GM18907 (cell line): ENCODE results near the gene KANSL2.
"Not testable (repeated sequence)": the region's sequence is repeated elsewhere in the genome, so short reads cannot be mapped to it uniquely, and the experiment has no call there.

Experiments
- ATAC-seq: cut with Tn5 transposase; IDR thresholded peaks from one replicate; pipeline ENCODE4 v1.9.1; 2021; ENCODE audit warnings: mild to moderate bottlenecking, moderate library complexity; ENCODE audit not compliant: unreplicated experiment

The KANSL2 gene

DNA sequence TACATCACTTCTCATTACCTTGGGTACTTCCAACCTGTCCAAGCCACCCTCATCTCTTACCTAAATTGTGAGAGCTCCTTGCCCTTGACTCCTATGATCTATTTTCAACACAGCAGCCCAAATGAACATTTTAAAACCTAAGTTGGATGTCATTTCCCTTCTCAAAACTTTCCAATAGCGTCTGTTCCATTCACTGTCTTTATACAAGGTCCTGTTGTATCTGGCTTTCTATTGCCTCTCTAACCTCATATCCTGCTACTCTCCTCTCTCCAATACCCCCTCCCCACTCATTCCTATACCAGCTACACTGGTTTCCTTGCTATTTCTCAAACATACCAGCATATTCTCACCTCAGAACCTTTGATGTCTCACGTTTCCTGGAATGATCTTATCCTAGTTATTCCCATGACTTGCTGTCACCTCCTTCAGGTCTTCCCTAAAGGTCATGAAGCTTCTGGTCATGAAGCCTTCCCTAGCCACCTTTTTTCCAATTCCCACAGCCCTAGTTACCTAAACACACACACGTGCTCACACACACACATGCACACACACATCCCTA is 4.1 kb upstream of the KANSL2 start:
- ATAC-seq: no peak

DNA sequence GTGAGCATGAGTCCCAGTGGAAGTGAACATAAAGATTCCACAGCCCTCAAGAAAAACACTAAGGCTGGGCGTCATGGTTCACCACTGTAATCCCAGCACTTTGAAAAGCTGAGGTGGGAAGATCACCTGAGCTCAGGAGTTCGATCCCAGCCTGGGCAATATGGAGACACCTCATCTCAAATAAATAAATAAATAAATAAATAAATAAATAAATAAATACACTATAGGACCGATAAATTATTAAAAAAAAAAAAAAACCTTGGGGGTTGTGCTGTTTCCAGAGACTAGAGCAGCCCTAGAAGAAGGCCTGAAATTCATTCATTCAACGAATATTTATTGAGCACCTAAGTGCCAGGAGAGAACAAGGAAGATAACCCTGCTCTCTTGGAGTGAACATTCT is 1.5 kb upstream of the KANSL2 start:
- no peak for ATAC-seq

DNA sequence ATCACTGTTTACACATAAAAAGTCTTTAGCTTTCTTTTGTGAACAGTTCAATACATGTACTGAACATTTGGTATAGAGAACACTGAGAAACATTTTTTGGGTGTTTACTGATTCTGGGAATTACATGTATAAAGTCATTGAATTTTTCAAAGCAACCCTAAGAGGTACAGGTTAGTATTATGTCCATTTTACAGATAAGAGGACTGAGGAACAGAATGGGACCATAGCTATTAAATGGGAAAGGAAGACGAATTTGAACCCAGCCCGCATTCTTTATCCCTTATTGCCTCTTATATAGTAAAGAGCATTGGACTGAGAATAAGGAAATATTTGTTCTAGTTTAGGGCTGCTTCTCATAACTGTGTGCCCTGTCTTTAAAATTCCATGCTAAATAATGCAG is 889 bp upstream of the KANSL2 start:
- no peak for ATAC-seq

DNA sequence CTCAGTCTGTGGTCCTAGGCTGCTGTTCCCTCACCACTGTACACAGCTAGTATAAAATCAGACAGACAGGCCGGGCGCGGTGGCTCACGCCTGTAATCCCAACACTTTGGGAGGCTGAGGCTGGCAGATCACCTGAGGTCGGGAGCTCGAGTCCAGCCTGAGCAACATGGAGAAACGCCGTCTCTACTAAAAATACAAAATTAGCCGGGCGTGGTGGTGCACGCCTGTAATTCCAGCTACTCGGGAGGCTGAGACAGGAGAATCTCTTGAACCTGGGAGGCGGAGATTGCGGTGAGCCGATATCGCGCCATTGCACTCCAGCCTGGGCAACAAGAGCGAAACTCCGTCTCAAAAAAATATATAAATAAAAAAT is 481 bp upstream of the KANSL2 start:
- ATAC-seq: not testable (repeated sequence)

DNA sequence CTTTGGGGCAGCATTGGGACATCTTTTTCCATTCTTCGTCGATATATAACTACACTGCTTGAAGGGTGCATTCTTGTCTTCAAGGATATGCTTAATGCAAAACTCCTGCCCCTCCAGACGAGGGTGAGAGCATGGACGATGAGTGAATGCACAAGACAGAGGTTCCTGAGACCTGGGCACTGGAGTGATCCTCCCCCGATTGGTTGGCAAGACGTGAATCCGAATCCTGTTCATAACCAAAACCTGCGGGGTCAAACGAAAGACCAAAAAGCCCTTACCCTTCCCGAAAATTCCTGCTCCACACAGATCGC is 684 bp downstream of the KANSL2 start:
- ATAC-seq: no peak

DNA sequence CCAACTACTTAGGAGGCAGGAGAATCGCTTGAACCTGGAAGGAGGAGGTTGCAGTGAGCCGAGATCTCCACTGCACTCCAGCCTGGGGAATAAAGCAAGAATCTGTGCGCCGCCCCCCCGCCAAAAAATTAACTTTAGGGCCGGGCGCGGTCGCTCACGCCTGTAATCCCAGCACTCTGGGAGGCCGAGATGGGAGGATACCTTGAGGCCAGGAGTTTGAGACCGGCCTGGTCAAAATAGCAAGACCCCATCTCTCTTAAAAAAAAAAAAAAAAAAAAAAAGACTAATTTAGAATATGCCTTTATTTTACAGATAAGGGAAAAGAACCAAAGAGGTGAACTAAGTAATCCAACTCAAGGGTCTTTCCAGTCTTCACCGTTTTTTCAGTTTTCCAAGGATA is 1.2 kb downstream of the KANSL2 start:
- no peak for ATAC-seq

DNA sequence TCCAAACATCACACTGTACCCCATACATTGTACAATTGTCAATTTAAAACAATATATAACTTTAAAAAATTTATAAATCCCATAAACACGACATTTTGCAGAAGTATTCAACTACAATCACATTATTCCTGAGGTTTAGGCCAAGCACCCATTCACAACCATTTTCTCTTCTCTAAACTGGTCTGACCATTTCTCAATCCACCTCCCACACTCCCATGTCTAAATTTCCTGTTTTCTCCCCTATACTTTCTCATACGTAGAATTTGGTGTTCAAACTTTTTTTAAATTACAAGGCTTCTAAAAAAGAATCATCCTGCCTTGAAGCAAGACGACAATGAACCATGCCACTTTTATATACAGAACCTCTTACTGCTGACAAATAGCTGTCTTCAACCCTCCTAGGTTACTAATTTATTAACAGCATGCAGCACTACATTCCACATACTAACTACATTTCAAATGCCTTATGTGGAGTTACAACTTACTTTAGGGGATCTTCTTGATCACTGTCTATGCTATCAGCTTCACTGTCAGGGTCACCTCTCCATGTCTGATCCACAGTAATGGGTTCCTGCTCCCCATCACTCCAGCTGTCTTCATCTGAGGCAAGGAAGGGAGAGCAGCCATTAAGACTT is 3.4 kb downstream of the KANSL2 start:
- no peak for ATAC-seq

DNA sequence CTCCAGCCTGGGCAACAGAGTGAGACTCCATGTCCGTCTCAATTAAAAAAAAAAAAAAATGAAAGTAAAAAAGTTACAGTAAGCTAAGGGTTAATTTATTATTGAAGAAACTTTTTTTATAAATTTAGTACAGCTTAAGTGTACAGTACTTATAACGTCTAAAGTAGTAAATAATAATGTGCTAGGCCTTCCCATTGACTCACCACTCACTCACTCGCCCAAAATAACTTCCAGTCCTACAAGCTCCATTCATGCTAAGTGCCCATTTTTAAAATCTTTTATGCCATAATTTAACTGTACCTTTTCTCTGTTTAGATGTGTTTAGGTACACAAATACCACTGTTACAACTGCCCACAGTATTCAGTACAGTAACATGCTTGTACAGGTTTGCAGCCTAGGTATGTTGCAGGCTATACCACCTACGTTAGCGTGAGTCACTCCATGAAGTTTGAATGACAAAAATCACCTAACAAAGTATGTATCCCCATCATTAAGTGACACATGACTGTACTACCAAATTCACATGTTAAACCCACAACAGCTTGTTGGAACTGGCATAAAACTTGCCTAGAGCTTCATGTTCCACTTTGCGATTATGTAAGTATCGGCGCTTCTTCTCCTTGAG is 10.7 kb downstream of the KANSL2 start:
- ATAC-seq: no peak

DNA sequence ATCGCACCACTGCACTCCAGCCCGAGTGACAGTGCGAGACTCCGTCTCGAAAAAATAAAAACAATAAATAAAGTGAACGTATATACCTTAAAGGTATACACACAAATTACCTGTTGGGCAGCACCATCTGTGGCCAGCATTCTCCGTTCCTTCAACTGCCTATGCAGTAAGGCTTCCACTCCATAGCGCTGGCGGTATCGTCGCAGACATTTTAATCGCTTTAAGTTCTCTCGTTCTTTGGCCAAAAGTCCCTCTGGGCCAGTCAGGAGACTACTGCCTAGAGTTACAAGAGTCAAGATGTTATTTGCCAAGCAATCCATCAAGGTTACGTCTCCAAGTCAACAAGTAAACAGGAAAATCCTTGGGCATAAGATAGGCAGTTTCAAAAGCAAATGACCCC is 13.0 kb downstream of the KANSL2 start:
- ATAC-seq: no peak

DNA sequence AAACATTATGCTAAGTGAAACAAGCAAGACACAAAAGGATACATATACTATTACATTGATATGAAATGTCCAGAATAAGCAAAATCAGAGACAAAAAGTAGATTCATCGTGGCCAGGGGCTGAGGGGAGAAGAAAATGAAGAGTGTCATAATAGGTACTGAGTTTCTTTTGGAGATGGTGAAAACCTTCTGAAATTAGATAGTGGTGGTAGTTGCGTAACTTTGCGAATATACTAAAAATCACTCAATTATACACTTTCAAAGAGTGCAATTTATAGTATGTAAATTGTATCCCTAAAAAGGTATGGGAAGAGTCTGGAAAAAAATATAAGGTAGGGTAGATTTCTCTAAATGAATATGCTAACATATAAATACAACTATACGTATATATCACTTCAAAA is 22.2 kb downstream of the KANSL2 start:
- ATAC-seq: no peak

DNA sequence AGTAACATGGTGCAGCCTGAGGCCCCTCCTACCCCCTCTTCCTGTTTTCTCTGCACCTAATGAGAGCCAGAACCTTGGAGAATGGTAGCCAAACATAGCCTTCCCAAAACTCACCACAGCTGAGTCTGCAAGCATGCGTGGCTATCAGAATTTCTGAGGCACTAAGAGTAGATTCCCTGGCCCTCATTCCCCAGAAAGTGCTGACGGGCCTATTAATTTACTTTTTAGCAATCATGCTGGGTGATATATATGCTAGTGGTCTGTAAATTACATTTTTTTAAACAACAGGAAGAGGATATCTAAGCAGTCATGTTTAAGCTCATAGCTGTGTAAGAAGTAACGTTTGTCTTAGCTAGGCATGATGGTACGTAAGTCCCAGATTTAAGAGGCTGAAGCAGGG is 30.4 kb downstream of the KANSL2 start:
- ATAC-seq: no peak

DNA sequence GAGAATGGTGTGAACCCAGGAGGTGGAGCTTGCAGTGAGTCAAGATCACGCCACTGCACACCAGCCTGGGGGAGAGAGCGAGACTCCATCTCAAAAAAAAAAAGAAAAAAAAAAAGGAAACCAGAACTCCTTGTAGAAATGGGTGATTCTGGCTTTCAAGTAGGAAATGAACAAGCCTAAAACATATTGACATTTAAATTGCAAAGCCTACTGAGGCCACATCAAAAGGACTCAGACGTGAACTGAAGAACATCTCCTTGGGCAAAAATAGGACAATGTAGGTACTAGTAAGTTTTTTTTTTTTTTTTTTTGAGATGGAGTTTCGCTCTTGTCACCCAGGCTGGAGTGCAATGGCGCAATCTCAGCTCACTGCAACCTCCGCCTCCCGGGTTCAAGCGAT is 36.7 kb downstream of the KANSL2 start:
- not testable (repeated sequence) for ATAC-seq

DNA sequence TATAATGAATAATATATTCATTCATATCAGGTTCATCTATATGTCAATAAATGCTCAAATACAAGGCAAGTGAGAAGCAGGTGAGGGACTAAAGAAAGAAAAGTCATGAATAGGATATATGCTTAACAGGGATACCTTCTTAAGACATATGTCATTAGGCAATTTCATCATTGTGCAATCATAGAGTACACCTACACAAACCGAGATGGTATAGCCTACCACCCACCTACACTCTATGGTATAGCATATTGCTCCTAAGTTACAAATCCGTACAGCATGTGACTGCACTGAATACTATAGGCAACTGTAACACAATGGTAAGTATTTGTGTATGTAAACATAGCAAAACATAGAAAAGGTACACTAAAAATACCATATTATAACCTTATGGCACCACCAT is 39.0 kb downstream of the KANSL2 start:
- ATAC-seq: no peak

DNA sequence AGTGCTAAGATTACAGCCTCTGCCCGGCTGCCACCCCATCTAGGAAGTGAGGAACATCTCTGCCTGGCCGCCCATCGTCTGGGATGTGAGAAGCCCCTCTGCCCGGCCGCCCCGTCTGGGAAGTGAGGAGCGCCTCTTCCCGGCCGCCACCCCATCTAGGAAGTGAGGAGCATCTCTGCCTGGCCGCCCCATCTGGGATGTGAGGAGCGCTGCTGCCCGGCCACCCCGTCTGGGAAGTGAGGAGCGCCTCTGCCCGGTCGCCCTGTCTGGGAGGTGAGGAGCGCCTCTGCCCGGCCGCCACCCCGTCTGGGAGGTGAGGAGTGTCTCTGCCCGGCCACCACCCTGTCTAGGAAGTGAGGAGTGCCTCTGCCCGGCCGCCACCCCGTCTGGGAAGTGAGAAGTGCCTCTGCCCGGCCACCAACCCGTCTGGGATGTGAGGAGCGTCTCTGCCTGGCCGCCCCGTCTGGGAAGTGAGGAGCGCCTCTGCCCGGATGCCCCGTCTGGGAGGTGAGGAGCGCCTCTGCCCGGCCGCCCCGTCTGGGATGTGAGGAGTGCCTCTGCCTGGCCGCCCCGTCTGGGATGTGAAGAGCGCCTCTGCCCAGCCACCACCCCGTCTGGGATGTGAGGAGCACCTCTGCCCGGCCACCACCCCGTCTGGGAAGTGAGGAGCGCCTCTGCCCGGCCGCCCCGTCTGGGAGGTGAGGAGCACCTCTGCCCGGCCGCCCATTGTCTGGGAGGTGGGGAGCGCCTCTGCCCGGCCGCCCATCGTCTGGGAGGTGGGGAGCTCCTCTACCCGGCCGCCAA is 40.1 kb downstream of the KANSL2 start:
- not testable (repeated sequence) for ATAC-seq

DNA sequence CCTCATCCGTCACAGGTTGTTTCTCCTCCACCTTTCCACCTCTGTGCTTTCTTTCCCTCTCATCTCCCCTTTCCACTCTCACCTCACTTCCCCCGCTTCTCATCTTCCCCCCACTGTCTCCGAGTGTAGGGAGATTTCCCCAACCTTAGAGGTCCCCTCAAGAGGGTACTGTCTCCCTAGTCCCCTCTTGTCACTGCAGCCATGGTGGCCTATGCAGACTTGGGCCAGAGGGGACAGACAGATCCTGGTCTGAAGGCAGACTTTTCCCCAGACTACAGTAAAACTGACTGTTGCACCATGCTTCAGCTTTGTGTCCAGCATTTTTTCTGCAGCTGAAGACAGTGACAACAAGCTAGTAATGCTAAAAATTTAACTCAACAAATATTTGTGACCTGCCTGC is 41.2 kb downstream of the KANSL2 start:
- no peak for ATAC-seq

DNA sequence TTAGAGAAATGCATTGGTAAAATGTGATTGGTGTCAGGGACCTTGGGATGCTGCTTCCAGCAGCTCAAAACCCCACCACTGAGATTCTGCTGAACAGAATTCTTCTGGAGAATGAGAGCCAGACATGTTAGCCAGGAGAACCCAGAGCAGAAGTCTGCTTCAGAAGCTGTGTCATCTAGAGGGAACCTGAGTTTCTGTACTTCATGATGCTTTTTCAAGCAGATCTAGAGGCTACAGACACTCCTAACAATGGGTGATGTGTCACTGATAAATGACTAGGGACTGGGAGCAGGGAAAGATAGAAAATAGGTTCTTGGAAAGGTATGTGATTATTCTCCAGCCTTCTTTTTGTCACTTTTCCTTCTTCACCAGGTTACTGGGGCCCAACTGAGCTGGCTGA is 41.6 kb downstream of the KANSL2 start:
- ATAC-seq: no peak

DNA sequence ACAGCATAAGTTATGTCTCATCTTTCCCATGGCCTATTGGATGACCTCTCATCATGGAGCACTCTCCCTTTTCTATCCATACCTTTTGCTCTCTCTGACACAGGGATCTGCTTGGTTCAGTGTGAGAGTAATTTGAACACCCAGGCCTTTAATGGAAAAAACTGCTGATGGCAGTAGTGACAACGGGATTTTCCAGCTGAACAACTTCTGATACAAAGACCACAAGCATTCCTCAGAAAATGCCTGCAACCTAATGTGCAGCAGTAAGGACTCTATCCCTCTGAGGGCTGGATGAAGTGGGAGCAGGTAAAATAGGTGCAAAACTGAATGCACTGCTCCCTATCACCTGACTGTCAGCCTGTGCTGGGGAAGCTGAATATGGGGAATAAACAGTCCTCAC is 51.0 kb downstream of the KANSL2 start:
- no peak for ATAC-seq

DNA sequence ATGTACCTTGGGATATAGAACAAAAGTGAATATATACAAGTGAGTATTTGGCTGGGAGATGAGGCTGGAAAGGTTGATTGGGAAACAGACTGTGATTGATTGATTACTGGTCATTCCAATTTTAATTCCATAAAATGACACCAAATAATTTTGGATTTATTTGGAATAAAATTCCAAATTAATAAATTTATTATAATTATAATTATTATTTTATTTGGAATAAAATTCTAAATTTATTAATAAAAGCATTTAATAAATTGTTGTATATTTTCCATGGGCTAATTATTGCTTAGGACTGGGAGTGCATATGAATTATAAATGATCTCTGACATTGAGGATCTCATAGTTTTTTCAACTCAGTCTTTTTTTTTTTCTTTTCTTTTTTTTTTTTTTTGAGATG is 51.7 kb downstream of the KANSL2 start:
- no peak for ATAC-seq

DNA sequence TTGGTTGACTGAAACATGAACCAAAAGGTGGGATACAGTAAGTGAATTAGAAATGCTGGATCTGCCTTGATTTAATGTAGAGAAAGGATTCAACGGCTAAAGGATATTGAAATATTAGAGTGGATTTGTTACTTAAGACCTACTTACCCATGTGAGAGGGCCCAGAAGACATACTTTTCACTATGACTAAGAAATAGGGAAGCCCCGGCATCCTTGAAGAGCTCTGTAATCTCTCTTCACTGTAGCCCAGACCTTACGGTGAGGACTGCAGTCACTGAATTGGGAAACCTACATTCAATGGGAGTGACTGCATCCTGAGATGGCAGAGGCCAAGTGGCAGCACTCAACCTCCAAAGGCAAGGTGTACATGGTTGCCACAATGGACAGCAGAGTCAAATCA is 52.5 kb downstream of the KANSL2 start:
- ATAC-seq: no peak

DNA sequence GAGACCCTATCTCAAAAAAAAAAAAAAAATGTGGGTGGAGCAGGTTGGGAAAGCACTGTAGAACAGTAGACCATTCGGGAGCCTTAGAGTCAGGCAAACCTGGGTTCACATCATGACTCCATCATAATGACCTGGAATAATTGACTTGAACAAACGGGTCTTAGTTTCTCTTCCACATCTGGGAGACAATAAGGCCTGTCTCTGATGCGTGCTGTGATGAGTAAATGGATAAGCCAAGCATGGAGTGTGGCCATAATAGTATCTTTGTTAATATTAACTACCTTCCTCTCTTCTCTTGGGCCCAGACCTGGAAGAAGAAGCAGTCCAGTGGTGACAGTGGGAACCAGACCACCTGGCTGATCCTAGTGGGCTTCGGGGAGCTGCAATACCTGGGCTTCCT is 54.5 kb downstream of the KANSL2 start:
- no peak for ATAC-seq

DNA sequence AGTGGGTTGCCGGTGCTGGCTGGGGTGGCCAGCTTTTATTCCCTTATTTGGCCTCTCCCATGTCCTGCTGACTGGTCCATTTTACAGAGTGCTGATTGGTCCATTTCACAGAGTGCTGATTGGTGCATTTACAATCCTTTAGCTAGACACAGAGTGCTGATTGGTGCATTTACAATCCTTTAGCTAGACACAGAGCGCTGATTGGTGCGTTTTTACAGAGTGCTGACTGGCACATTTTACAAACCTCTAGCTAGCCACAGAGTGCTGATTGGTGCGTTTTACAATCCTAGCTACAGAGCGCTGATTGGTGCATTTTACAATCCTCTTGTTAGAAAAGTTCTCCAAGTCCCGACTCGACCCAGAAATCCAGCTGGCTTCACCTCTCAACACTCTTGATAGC is 59.0 kb downstream of the KANSL2 start:
- not testable (repeated sequence) for ATAC-seq

DNA sequence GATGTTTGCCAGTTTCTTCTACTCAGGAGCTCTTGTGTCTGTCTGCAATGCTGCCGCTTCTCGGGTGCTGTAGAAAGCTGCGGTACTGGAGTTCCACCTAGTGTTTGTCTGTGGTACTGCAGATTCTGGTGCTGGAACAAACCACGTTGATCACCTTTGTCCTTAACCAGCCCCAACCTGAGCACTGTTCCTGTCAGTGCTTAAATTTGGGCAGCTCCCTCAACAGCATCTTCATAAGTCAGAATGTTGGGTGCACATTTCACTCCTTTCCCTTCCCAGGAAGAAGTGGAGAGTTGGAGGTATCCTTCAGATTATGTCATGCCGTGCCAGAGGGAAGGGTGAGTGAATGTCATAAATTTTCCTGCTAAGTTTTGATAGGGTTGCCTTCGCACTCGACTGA is 63.5 kb downstream of the KANSL2 start:
- ATAC-seq: no peak
